AG09319 (cell line): Measurements from ENCODE around the gene INTS14.

Source experiments
- DNase-seq: peaks from one replicate; pipeline ENCODE4 v3.0.0-alpha.2; 2010; ENCODE audit warnings: low read depth; ENCODE audit errors: extremely low read depth
- CTCF ChIP-seq: IDR thresholded peaks from 2 replicates; pipeline ENCODE4 v1.5.1; 2011; ENCODE audit warnings: low read depth, mild to moderate bottlenecking, inconsistent platforms, low read length, moderate library complexity

Gene INTS14

GRCh38 chr15:65651831-65652749 is 41.2 kb upstream of the INTS14 start:
- no peak for DNase-seq
- TF ChIP-seq CTCF: no peak

GRCh38 chr15:65651042-65651322 is 40.1 kb upstream of the INTS14 start:
- TF ChIP-seq CTCF: no peak
- no peak for DNase-seq

- DNase-seq: no peak
- TF ChIP-seq CTCF: no peak
These were observed 39.5 kb upstream of the INTS14 start for GRCh38 chr15:65650312-65651041.

GRCh38 chr15:65646486-65646885 is 35.6 kb upstream of the INTS14 start:
- no peak for TF ChIP-seq CTCF

GRCh38 chr15:65645392-65645791 is 34.5 kb upstream of the INTS14 start:
- DNase-seq: no peak
- no peak for TF ChIP-seq CTCF

More at GRCh38 chr15:65646486-65646885, 35.6 kb upstream of the INTS14 start:
- DNase-seq: no peak

GRCh38 chr15:65644282-65644681 is 33.4 kb upstream of the INTS14 start:
- no peak for DNase-seq
- no peak for TF ChIP-seq CTCF

- no peak for TF ChIP-seq CTCF
- no peak for DNase-seq
These were observed 31.7 kb upstream of the INTS14 start for GRCh38 chr15:65642594-65642993.
